Measurements from ENCODE around the gene STX5. TPM values are rescaled to one million over a fixed set of nuclear protein-coding genes. Genes with fewer than 3 reads are reported as not detected.
"Not testable (repeated sequence)": the region's sequence is repeated elsewhere in the genome, so short reads cannot be mapped to it uniquely, and the experiment has no call there.

Gene STX5
- polyA plus RNA-seq, 1 donor from 2014 or later = 39.8 TPM

DNA sequence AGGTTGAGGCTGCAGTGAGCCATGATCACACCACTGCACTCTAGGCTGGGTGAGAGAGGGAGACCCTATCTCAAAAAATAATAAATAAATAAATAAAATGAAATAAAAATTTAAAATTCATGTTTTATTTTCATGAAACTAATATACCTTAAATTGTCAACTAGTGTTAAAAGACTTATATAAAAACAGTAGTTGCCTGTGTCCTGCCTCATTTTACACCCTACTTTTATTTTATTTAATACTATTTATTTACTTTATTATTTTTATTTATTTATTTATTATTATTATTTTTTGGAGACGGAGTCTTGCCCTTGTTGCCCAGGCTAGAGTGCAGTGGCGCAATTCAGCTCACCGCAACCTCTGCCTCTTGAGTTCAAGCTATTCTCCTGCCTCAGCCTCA, 12.3 kb upstream of the STX5 start:
- Mint-ChIP-seq H3K27me3 (no peaks in the 10 kb centered on the region), H3K9me3 (no peaks in the 10 kb centered on the region), H3K4me3 (peak overlapping the region in 1 of 4 donors; percentile 57), H3K27ac (no peak overlapping the region), H3K4me1 (peaks cover 3 to 14% (median 5%) of the 10 kb centered on the region in 3 donors), H3K36me3 (no peaks in the 10 kb centered on the region)

DNA sequence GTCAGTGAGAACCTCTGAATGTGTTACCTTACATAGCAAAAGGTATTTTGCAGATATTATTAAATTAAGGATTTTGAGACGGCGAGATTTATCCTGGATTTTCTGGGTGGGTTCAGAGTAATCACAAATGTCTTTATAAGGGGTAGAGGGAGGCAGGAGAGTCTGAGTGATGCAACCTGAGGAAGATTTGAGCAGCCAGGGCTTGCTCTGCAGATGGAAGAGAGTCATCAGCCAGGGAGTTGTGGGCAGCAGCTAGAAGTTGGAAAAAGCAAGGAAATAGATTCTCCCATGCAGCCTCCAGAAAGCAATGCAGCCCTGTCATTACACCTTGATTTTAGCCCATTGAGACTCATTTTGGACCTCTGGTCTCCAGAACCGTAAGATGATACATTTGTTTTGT, 11.6 kb upstream of the STX5 start:
- Mint-ChIP-seq H3K9me3 (no peaks in the 10 kb centered on the region), H3K4me1 (peaks cover 3 to 11% (median 6%) of the 10 kb centered on the region in 3 donors), H3K36me3 (no peaks in the 10 kb centered on the region), H3K27me3 (no peaks in the 10 kb centered on the region), H3K4me3 (no peak overlapping the region), H3K27ac (peak overlapping the region in 1 of 3 donors; percentile 53)

DNA sequence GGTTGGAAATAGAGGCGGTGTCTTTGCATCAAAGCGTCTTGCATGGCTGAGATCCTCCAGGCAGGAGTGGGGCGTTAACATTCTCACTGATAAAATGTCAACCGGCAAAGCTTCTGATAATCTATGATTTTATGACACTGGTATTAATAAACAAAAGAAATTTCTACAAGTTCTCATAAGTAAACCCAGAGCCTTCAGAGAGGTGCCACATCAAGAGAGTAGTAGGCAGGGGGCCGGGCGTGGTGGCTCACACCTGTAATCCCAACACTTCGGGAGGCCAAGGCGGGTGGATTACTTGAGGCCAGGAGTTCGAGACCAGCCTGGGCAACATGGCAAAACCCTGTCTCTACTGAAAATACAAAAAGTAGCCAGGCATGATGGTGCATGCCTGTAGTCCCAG, 11.0 kb upstream of the STX5 start:
- not testable (repeated sequence) for H3K9me3 Mint-ChIP-seq, H3K27ac Mint-ChIP-seq, H3K27me3 Mint-ChIP-seq, H3K36me3 Mint-ChIP-seq
- Mint-ChIP-seq H3K4me1 (peaks cover 3 to 11% (median 6%) of the 10 kb centered on the region in 3 donors), H3K4me3 (peak overlapping the region in 1 of 4 donors; percentile 60)

DNA sequence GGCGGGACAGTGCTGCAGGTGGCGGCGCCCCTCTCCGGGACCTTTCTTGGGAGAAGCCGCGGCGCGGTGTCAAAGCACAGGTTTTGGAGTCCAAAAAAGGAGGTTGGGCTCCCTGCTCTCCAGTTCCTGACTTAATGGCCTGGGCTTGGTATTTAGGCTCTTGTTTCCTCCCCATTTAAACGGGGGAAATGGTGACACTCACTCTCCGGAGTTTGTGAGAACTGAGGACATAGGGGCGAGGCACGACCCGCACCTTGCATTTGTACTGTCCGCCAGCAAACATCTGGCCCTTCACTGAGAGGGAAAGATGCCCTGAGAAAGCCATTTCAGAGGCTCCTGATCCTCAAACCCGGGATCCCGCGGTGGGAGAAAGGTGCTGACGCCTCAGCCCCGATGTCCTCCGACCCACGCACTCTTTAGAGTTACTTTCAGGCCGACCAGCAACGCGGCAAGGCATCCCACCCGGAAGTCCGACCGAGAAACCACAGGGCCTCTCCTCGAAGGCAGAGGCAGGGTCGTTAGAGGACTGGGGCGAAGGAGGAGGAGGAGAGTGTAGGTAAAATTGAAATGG, 10.4 kb upstream of the STX5 start:
- Mint-ChIP-seq H3K4me3 (no peak overlapping the region), H3K4me1 (peaks cover 7 to 11% (median 10%) of the 10 kb centered on the region in 3 donors), H3K27ac (no peak overlapping the region), H3K9me3 (no peaks in the 10 kb centered on the region), H3K27me3 (no peaks in the 10 kb centered on the region), H3K36me3 (no peaks in the 10 kb centered on the region)

DNA sequence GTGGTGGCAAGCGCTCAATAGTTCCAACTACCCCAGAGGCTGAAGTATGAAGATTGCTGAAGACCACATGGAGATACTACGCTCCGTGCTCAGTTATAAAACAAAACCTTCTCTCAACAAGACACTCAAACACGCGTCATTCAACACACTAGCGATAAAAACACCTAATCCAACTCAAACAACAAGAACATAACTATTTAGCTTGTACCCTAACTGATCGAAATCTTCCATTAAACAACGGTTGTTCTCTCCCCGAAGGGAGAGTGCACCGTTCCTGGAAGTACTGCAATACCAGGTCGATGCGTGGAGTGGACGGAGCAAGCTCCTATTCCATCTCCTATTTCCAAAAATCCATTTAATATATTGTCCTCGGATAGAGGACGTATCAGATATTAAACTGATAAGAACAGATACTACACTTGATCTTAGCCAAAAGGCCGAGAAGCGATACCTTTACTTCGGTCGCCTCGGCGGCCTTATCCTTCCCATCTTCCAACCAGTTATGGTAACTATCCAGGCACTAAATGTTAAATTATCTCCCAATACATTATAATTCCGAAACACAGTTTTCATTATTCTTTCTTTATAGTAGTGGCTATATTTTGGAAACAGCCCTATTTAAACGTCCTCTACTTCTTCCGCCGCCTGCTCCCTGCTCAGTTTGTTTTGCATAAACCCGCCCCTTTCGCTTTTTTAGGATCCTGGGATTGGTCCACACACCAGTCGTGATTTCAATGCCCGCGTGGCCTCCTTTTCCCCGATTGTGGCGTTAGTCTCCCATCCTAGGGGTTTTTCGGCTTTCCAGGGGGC, 9.7 kb upstream of the STX5 start:
- H3K36me3 Mint-ChIP-seq = no peaks in the 10 kb centered on the region
- H3K4me1 Mint-ChIP-seq = peaks cover 7 to 11% (median 11%) of the 10 kb centered on the region in 3 donors
- H3K27me3 Mint-ChIP-seq = no peaks in the 10 kb centered on the region
- no peak overlapping the region for H3K27ac Mint-ChIP-seq
- no peak overlapping the region for H3K4me3 Mint-ChIP-seq
- H3K9me3 Mint-ChIP-seq = no peaks in the 10 kb centered on the region

DNA sequence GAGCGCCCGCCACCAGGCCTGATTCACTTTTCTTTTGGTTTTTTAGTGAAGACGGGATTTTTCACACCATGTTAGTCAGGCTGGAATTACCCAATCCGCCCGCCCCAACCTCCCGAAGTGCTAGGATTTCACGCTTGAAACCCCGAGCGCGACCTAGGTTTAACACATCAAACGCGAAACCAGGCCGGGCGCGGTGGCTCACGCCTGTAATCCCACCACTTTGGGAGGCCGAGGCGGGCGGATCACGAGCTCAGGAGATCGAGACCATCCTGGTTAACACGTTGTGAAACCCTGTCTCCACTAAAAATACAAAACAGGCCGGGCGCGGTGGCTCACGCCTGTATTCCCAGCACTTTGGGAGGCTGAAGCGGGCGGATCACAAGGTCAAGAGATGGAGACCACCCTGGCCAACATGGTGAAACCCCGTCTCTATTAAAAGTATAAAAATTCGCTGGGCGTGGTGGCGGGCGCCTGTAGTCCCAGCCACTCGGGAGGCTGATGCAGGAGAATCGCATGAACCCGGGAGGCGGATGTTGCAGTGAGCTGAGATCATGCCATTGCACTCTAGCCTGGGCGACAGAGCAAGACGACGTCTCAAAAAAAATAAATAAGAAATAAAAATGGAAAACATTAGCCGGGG, 9.0 kb upstream of the STX5 start:
- H3K36me3 Mint-ChIP-seq, H3K9me3 Mint-ChIP-seq, H3K27me3 Mint-ChIP-seq, H3K27ac Mint-ChIP-seq, H3K4me3 Mint-ChIP-seq: not testable (repeated sequence)
- peaks cover 7 to 13% (median 11%) of the 10 kb centered on the region in 3 donors for H3K4me1 Mint-ChIP-seq

DNA sequence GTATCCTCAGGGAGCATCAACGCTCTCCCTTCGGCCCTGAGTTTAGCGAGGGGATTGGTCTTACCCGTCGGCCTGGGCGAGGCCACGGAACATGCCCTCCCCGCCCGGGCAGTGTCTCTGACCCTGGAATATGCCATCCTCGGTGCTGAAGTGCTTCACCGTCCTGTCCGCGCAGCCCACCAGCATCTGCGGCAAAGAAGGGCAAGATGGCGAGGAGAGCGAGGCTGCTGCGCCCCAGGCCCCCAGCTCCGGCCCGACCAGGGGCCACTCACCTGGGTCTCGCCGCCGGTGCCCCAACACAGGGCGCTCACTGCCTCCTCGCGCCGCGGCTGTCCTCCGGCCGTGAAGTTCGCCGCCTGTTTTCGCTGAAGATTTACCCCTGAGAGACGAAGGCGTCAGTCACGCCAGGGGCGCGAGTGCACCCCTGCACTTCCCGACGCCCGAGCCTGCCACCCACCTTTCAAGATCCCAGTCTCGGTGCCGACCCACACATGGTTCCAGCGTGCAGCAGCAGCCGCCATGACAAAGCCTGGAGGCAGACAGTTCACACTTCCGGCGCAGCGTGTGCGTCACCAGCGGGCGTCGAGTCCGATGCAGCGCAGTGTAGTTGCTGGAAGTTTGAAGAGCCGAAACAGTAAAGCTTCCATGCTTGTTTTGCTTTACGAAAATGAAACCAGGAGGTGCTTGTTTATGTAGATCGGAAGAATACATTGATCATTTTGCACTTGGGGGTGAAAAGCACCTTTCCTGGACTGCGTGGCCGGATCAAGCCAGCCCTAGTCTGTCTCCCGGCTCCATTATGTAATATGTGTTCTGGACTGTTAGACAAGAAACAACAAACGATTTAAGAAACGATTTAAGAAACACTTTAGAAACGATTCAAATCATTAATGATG, 7.4 kb upstream of the STX5 start, which contains the start of gene WDR74:
TSS of gene WDR74 (minus strand) at position 541 of the 896 bp plus-strand sequence. CDS start at position 521, 20 bp downstream.
- Mint-ChIP-seq H3K4me3 (no peak within 1 kb of the TSS), H3K9me3 (no peaks in the 10 kb centered on the region), H3K4me1 (peaks cover 11 to 14% (median 12%) of the 10 kb centered on the region in 3 donors), H3K36me3 (peaks cover 5% of the 10 kb centered on the region), H3K27me3 (no peaks in the 10 kb centered on the region), H3K27ac (no peak within 1 kb of the TSS)

DNA sequence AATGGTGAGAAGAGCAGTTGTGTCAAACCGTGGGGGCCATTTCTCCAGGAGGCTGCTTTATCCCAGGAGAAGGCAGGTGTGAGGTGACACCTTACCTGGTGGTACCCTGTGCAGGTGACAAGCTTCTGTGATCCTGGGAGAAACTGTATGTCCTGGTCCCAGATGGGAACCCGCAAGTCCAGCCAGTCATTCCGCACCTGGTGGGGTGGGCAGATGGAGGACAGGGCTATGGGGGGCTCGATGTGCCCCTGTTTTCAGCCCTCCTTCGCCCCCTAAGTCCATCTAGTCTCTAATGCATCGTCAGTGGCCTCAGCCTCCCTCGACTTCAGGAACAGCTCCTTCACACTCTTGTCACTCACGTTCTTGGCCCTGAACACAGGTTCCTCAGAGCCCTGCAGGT, 3.5 kb upstream of the STX5 start:
- Mint-ChIP-seq H3K4me1 (peaks cover 18 to 31% (median 31%) of the 10 kb centered on the region in 3 donors), H3K9me3 (no peaks in the 10 kb centered on the region), H3K4me3 (peak overlapping the region in 1 of 4 donors; percentile 10), H3K36me3 (peaks cover 9% of the 10 kb centered on the region), H3K27ac (peak overlapping the region in 1 of 3 donors; percentile 41), H3K27me3 (no peaks in the 10 kb centered on the region)

DNA sequence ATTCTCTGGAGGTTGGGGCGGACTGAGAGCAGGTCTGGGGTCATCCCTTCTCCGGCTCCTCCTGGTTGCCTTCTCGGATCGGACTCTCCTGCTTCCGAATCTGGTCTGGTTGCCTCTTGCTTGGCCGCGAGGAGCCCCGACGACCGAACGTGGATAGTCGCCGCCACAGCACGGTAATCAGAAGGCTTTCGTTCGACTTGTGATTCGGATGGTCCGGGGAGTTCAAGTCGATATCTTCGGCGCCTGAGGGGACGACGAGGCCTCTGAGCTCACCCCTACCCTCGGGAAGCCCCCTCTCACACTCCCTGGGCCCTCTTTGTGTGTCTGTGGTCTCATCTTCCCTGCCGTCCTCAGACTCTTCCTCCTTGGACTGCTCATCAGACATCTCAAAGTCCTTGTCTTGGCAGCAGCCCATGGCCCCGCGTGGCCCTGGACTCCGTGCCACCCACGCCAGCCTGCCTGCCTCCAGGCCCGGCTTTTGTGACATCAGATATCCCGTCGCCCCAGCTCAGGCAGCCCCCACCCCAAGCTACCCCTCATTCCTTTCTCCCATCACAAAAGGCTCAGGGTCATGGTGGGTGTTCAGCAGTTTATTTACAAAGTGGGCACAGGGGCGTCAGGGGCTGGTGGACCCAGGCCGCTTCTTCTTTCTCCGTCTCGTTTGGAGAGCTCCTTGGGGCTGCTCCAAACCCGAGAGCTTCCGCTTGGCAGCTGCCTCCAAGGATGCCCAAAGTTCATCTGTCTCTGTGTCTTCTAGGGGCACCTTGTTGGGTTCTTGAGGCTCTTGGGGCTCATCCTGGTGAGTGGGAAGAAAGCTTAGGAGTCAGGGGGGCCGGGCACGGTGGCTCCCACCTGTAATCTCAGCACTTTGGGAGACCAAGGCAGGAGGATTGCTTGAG, 734 bp upstream of the STX5 start, which contains the start of gene TEX54:
TSS of gene TEX54 (minus strand) at position 506 of the 899 bp plus-strand sequence.
- Mint-ChIP-seq H3K4me1 (peaks cover 17 to 28% (median 27%) of the 10 kb centered on the region in 3 donors), H3K9me3 (no peaks in the 10 kb centered on the region), H3K4me3 (peak within 1 kb of the TSS; percentile 93 to 100 (median 96)), H3K36me3 (peaks cover 11% of the 10 kb centered on the region), H3K27ac (peak within 1 kb of the TSS; percentile 94 to 99 (median 99)), H3K27me3 (no peaks in the 10 kb centered on the region)

DNA sequence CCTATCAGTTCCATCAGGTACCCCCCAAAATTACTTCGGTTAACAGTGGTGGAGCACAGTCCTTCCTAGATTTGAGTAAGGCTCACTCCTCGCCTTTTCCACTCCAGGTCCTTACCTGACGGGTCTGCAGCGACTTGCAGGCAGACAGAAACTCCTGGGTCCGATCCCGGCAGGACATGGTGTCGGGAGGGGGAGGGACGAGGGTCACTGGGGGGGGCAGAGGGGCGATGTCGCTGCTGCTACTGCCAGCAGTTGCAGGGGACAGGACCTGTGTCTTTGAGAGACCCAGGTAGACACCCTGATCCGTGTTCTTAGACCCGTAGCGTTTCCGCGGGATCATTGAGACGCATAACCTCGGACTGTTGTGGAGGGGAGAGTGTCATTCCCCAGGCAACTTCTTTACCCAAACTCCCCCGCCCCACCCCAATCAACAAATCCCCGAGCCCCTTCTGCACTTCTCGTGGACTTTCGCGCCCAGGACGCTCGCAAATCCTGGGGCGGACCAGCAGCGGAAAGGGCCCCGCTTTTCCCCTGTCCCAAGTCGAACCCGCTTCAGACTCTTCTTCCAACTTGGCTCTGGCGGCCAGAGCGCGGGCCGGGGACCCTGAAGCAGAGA, 839 bp downstream of the STX5 start:
- H3K4me1 Mint-ChIP-seq = peaks cover 17 to 28% (median 22%) of the 10 kb centered on the region in 3 donors

DNA sequence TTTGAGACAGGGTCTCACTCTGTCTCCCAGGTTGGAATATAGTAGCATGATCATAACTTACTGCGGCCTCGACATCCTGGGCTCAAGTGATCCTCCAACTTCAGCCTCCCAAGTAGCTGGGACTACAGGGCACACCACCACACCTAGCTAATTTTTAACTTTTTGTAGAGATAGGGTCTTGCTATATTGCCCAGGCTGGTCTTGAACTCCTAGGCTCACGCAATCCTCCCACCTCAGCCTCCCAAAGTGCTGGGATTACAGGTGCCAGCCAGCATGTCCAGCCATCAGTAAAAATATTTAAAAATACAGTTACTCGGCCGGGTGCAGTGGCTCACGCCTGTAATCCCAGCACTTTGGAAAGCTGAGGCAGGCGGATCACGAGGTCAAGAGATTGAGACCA, 3.7 kb downstream of the STX5 start:
- peak overlapping the region in 1 of 3 donors; percentile 74 for H3K27ac Mint-ChIP-seq
- H3K4me1 Mint-ChIP-seq = peaks cover 15 to 17% (median 17%) of the 10 kb centered on the region in 3 donors
- H3K36me3 Mint-ChIP-seq, H3K27me3 Mint-ChIP-seq, H3K9me3 Mint-ChIP-seq: not testable (repeated sequence)
- peak overlapping the region in 2 of 4 donors; percentile 27 to 46 for H3K4me3 Mint-ChIP-seq

More for the DNA sequence above, 839 bp downstream of the STX5 start:
- Mint-ChIP-seq H3K4me3 (peak overlapping the region; percentile 93 to 100 (median 96)), H3K9me3 (no peaks in the 10 kb centered on the region), H3K27ac (peak overlapping the region; percentile 94 to 99 (median 99)), H3K27me3 (no peaks in the 10 kb centered on the region), H3K36me3 (peaks cover 11% of the 10 kb centered on the region)

DNA sequence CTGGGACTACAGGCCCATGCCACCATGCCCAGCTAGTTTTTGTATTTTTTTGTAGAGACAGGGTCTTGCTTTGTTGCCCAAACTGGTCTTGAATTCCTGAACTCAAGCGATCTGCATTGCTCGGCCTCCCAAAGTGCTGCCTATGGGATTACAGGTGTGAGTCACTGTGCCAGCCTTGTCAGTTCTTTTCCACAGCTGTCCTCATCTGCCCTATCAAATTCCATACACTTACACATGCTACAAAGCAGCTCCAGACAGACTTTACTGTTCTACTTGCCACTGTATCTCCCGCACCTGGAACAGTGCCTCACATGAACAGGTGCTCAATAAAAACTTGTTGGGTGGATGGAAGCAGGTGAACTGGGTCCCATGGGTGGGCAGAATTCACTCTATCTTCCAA, 8.2 kb downstream of the STX5 start:
- Mint-ChIP-seq H3K36me3 (peaks cover 8% of the 10 kb centered on the region), H3K4me3 (peak overlapping the region in 1 of 4 donors; percentile 5), H3K9me3 (no peaks in the 10 kb centered on the region), H3K27me3 (no peaks in the 10 kb centered on the region), H3K27ac (no peak overlapping the region), H3K4me1 (peaks cover 2 to 4% (median 4%) of the 10 kb centered on the region in 3 donors)

DNA sequence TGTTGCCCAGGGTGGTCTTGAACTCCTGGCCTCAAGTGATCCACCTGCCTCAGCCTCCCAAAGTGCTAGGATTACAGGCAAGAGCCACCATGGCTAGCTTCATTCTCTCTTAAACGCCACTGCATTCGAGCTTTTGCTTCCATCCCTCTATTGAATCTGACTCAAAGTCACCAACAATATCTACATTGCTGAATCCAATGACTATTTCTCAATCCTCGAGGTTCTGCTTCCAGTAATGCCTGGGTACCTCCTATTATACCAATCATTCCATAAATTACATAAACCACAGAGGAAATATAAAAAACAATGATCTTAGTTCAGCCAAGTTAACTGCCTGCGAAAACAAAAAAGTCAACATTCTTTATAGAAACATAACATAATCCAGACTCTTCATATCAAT, 14.7 kb downstream of the STX5 start:
- Mint-ChIP-seq H3K4me3 (no peak overlapping the region), H3K27me3 (no peaks in the 10 kb centered on the region), H3K4me1 (no peaks in the 10 kb centered on the region), H3K36me3 (peaks cover 6% of the 10 kb centered on the region), H3K9me3 (no peaks in the 10 kb centered on the region), H3K27ac (no peak overlapping the region)

All from IgD-negative memory B cell (primary cell).